Fibroblast of mammary gland (primary cell): ENCODE results near the gene THNSL1.

Experiments used
- DNase-seq: peaks from one replicate; pipeline ENCODE4 v3.0.0-alpha.2; 2010; ENCODE audit warnings: low read depth
- H3K4me3 ChIP-seq: 2 replicates; pipeline ENCODE4 v1.5.1; 2011; ENCODE audit warnings: low read depth, mild to moderate bottlenecking, low read length, moderate library complexity; ENCODE audit not compliant: control insufficient read depth
- CTCF ChIP-seq: conservative IDR thresholded peaks from 2 replicates; pipeline ENCODE4 v1.5.1; 2011; ENCODE audit warnings: low read depth, low read length, inconsistent platforms; ENCODE audit not compliant: control insufficient read depth, insufficient read depth

THNSL1 gene

GRCh38 chr10:24983946-24984345 lies 32.5 kb upstream of the THNSL1 start:
- H3K4me3 ChIP-seq: no peak overlapping the region
- DNase-seq: peak; percentile 32
- TF ChIP-seq CTCF: no peak

GRCh38 chr10:24984906-24985305 lies 31.5 kb upstream of the THNSL1 start:
- no peak overlapping the region for H3K4me3 ChIP-seq
- no peak for TF ChIP-seq CTCF
- DNase-seq: peak; percentile 32

GRCh38 chr10:24988831-24989640 lies 27.4 kb upstream of the THNSL1 start:
- no peak for DNase-seq

GRCh38 chr10:24989867-24990266 lies 26.5 kb upstream of the THNSL1 start:
- H3K4me3 ChIP-seq: no peak overlapping the region
- DNase-seq: no peak
- peak; percentile 20 for TF ChIP-seq CTCF

More at GRCh38 chr10:24988831-24989640, 27.4 kb upstream of the THNSL1 start:
- TF ChIP-seq CTCF: no peak
- H3K4me3 ChIP-seq: no peak overlapping the region

- no peak for TF ChIP-seq CTCF
- DNase-seq: no peak
- no peak overlapping the region for H3K4me3 ChIP-seq
These were observed 25.1 kb upstream of the THNSL1 start for GRCh38 chr10:24991298-24991697.

GRCh38 chr10:24992512-24993133 lies 23.8 kb upstream of the THNSL1 start:
- TF ChIP-seq CTCF: no peak
- DNase-seq: no peak
- H3K4me3 ChIP-seq: no peak overlapping the region
